ACC112 (cell line): Measurements from ENCODE around the gene MFRP.
A peak's percentile ranks its signal among the peaks of the same experiment; 100 is the strongest.

Experiments used
- H2AFZ ChIP-seq: fragments of 200-600 bp; sonication (generic); one replicate; pipeline ENCODE4 v1.6.0; 2017; ENCODE audit warnings: antibody characterized with exemption, low read length; ENCODE audit not compliant: unreplicated experiment
- H3K27ac ChIP-seq: fragments of 200-600 bp; sonication (generic); 2 replicates; pipeline ENCODE4 v1.5.1; 2014; ENCODE audit warnings: low read depth, mild to moderate bottlenecking, antibody characterized with exemption, low read length, moderate library complexity
- H3K27me3 ChIP-seq: fragments of 200-600 bp; sonication (generic); 2 replicates; pipeline ENCODE4 v1.6.1; 2014; ENCODE audit warnings: mild to moderate bottlenecking, antibody characterized with exemption, low read length, moderate library complexity, mixed read lengths; ENCODE audit not compliant: insufficient read depth
- H3K36me3 ChIP-seq: fragments of 200-600 bp; sonication (generic); 2 replicates; pipeline ENCODE4 v1.6.1; 2016; ENCODE audit warnings: mild to moderate bottlenecking, antibody characterized with exemption, low read length, moderate library complexity, mixed read lengths; ENCODE audit not compliant: insufficient read depth
- H3K4me1 ChIP-seq: fragments of 200-600 bp; sonication (generic); one replicate; pipeline ENCODE4 v1.6.1; 2016; ENCODE audit warnings: low read length, mixed read lengths; ENCODE audit not compliant: insufficient read depth, unreplicated experiment, control insufficient read depth
- H3K4me3 ChIP-seq: fragments of 200-600 bp; sonication (generic); 2 replicates; pipeline ENCODE4 v1.5.1; 2014; ENCODE audit warnings: mild to moderate bottlenecking, low read depth, low read length
- H3K79me2 ChIP-seq: fragments of 200-600 bp; sonication (generic); one replicate; pipeline ENCODE4 v1.6.0; 2016; ENCODE audit warnings: low read length; ENCODE audit not compliant: control insufficient read depth, unreplicated experiment, insufficient read depth

The MFRP gene

DNA sequence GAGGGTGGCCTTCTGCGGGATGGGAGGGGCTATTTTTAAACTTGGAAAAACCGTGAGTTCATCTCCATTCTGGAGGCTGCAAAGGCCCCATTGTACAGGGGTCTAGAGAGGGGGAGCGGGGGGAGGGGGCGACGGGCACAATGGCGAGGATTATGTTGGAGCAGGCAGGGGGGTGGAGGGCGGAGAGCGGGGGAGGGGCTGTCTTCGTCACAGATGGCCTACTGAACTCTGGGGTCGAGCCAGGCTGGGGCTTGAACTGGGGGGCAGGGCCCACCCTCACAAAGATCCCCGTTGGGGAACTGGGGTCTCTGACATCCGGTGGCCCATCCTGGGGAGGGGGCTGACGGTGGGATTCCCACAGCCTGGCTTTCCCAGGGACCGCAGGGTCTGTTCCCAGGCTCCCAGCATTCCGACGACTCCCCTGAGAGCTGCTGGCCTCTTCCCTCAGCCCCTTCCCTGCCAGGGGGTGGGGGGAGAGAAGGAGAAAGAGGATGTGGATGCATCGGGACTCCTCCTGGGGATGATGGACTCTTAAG, 26.2 kb downstream of the MFRP start:
- H3K36me3 ChIP-seq, result no peaks in the 10 kb centered on the region
- H3K79me2 ChIP-seq, result no peaks in the 10 kb centered on the region
- no peak overlapping the region for H3K27ac ChIP-seq
- H3K27me3 ChIP-seq, result peaks cover 7% of the 10 kb centered on the region; the same call in 1 of the 2 replicates
- peak overlapping the region; percentile 78 for H3K4me3 ChIP-seq
- H2AFZ ChIP-seq, result peak overlapping the region; percentile 95
- peaks cover 34% of the 10 kb centered on the region for H3K4me1 ChIP-seq

DNA sequence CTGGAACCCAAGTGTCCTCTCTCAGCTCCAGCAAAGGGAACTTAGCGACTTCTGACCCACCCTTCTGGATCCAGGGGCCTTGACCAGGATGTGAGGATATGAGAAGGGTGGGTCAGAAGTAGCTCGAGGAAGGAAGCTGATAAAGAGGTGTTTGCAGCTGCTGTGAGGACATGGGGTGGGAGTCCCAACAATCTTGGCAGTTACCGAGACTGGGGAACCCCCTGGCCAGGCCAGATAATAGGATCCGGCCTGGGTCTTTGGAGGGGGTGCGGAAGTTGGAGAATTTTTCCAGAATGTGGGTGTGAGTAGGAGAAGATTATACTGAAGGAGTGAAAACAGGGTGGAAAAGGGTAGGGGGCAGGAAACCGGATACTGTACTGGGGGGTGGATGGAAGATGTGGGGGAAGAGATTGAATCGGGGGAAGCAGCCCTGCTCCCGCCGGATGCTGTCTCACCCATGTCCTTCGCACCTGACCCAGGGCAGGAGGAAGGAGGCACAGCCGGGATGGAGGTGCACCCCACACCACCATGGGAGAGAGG, 26.7 kb downstream of the MFRP start:
- no peaks in the 10 kb centered on the region for H3K79me2 ChIP-seq
- H3K27ac ChIP-seq, result no peak overlapping the region
- no peak overlapping the region for H2AFZ ChIP-seq
- H3K4me3 ChIP-seq, result no peak overlapping the region
- peaks cover 36% of the 10 kb centered on the region for H3K4me1 ChIP-seq
- H3K36me3 ChIP-seq, result no peaks in the 10 kb centered on the region
- peaks cover 7% of the 10 kb centered on the region; the same call in 1 of the 2 replicates for H3K27me3 ChIP-seq

DNA sequence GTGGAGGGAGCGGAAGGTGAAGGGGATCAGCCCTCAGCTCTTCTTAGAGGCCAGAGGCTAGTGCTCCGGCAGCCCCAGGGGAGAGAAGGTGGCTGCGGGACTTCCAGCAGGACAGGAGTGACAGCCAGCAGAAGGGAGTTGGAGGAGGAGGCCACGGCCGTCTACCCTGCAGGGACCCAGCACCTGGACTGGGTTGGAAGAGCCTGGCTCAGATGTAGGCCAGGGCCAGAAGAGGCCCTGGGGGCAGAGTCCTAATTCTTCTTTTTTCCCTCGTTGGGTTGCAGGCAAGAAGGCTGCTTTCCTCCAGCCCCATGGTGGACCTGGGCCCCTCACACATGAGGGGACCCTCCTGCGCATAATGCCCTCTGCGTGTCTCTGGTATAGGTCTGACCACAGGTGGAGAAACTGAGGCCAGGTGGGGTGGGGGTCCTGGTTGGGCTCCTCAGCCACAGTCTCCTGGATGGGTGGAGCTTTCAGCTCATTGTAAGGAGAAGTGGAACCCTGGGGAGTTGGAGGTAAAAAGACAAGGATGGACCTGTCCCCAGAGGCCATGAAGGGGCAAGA, 27.3 kb downstream of the MFRP start:
- Histone ChIP-seq H3K27me3 (peaks cover 7% of the 10 kb centered on the region; the same call in 1 of the 2 replicates), H3K4me3 (no peak overlapping the region), H3K79me2 (no peaks in the 10 kb centered on the region), H2AFZ (no peak overlapping the region), H3K27ac (peak overlapping the region; percentile 10; the same call in 1 of the 2 replicates), H3K36me3 (no peaks in the 10 kb centered on the region), H3K4me1 (peaks cover 36% of the 10 kb centered on the region)

DNA sequence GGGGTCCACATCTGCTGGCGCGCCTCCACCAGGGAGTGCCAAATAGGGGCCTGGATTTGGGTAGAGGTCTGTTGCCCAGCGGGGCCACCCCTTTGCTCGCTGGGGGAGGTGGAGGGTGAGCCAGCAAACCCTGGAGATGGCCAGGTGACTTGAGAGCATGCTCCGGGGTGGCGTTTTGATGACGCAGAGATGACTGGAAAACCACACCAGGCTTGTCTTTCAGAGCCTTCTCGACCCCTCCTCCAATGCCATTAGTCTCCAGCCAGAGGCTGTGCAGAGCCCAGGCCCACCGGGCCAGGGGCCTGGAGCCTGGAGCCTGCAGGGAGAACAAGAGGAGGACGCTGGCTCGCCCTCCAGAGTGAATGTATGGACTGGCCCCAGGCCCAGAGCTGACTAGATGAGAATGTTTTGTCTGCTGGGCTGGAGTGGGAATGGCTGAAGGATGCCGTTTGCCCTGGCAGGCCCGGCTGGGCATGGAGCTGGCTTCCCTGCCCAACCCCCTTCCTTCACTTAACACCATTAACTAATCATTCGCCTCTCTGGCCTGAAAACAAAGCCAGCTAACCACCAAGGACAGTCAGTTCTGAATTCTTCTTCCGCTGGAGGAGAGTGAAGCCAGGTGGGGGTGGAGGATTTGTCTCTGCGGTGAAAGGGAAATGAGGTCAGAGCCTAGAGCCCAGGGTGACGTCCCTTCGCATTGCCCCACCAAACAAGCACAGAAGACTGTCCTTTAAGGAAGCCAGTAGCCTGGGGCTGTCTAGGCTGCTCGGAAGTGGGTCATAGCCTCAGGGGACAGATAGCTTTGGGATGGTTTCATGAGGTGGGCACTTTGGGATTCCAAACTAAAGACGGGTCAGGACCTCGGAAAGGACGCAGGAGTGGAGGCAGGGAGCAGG, 28.0 kb downstream of the MFRP start:
- no peak overlapping the region for H3K4me3 ChIP-seq
- H3K27ac ChIP-seq, result peak overlapping the region; percentile 21; the same call in 1 of the 2 replicates
- peaks cover 36% of the 10 kb centered on the region for H3K4me1 ChIP-seq
- peaks cover 7% of the 10 kb centered on the region; the same call in 1 of the 2 replicates for H3K27me3 ChIP-seq
- H3K36me3 ChIP-seq, result no peaks in the 10 kb centered on the region
- no peak overlapping the region for H2AFZ ChIP-seq
- no peaks in the 10 kb centered on the region for H3K79me2 ChIP-seq

DNA sequence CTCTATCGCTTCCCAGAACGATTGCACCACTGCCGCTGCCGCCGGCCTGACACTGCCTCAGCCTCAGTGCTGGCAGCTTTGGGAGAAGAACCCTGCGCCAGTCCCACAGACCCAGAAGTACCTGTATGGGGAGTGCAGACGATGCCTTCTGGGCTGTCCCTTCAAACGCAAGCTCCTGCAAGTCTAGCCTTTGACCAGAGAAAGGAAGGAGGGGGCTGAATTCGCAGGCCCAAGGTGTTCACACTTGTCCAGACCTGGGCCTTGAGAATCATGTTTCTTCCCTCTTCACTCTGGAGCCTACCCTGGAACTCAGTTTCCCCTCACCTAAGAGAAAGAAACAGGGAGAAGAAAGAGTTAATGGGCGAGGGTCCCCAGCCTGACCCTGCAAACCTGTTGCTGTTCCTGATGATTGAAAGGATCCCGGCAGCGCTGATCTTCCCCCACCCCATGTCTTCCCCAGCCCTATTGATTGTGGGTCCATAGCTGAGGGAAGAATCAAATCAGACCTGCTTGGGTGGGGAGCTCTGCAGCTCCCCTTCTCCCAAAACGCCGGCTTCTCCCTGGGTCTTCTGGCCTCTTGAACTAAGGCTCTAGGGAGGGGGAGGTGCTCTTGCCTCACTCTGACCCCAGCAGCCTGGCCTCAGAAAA, 28.8 kb downstream of the MFRP start:
- Histone ChIP-seq H3K4me1 (peaks cover 36% of the 10 kb centered on the region), H3K79me2 (no peaks in the 10 kb centered on the region), H3K36me3 (no peaks in the 10 kb centered on the region), H3K27me3 (peaks cover 7% of the 10 kb centered on the region; the same call in 1 of the 2 replicates), H3K4me3 (peak overlapping the region; percentile 36; the same call in 1 of the 2 replicates), H3K27ac (no peak overlapping the region), H2AFZ (no peak overlapping the region)

DNA sequence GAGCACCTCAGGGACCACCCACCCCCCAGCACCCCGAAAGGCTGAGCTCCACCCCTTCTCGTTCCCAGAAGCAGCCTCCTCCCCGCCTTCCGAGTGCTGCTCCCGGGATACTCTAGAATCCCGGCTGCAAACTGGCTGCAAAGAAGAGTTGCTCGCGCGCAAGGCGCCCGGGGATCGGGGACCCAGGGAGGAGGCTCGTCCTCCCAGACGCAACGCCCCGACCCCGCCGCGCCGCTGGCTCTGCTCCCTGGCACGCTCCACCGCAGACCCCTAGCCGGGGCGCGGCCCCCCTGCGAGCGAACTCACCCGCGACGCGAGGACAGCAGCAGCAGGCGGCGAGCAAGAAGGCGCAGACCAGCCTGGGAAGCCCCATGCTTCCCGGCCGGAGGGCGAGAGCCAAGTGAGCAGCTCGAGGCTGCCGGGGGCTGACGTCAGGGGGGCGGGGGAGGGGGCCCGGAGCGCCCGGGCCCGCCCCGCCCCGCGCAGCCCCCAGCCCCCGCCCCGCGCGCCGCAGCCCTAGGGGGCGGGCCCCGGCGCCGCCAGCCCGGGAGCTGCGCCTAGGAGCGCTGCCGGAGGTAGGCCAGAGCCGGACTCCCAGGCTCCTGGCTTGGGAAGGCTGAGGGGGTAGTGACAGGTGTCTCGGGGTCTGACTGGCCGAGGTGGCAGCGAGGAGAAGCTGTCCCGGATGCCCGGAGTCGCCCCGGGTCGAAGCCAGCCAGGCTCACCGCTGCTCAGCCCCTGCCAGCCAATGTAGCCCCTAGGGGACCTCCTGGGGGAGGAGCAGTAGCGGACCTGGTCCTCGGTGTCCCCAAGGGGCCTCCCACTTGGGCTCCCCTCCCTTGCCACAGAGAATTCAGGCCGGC, 29.5 kb downstream of the MFRP start, which contains the start of gene MCAM:
Gene MCAM, minus strand, starts transcription at position 402 of the 863 bp plus-strand sequence. Its CDS starts 29 bp downstream, at position 373.
- Histone ChIP-seq H3K4me3 (peak within 1 kb of the TSS; percentile 77), H3K79me2 (no peaks in the 10 kb centered on the region), H3K4me1 (peaks cover 36% of the 10 kb centered on the region), H2AFZ (peak within 1 kb of the TSS; percentile 18), H3K27me3 (peaks cover 7% of the 10 kb centered on the region; the same call in 1 of the 2 replicates), H3K27ac (no peak within 1 kb of the TSS), H3K36me3 (no peaks in the 10 kb centered on the region)

DNA sequence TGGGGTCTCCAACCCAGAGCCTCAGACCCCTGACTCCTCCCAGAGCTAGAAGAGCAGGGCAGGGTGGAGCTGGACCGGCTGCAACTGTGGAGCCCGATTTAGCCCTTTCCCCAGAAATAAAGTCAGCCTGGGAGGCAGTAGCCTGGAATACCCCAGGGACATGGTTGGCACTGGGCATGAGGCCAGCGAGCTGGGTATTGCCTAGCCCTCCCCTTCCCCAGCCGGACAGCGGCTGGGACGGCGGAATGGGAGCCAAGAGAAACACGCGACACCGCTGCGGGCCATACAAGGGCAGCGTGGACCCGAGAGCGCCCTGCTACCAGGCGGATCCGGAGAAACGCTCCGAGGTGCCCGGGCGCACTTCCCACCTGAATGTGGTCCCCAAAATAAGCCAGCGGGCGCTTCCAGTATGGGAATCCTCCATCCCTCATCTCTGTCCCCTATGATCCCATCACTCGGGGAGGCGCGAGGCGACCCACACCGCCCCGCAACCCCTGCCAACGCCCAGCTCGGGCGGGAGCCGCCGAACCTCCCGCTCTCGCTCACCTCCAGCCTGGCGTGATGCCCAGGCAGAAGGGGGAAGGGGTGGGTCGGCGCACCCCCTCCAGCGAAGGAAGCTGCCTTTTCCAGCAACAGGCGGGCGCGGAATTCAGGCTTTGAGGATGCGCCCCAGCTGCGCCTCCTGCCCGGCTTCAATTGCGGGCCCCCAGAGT, 30.3 kb downstream of the MFRP start:
- peaks cover 7% of the 10 kb centered on the region; the same call in 1 of the 2 replicates for H3K27me3 ChIP-seq
- H3K36me3 ChIP-seq, result no peaks in the 10 kb centered on the region
- peak overlapping the region; percentile 77 for H3K4me3 ChIP-seq
- H3K4me1 ChIP-seq, result peaks cover 32% of the 10 kb centered on the region
- no peak overlapping the region for H3K27ac ChIP-seq
- H2AFZ ChIP-seq, result peak overlapping the region; percentile 18
- no peaks in the 10 kb centered on the region for H3K79me2 ChIP-seq

DNA sequence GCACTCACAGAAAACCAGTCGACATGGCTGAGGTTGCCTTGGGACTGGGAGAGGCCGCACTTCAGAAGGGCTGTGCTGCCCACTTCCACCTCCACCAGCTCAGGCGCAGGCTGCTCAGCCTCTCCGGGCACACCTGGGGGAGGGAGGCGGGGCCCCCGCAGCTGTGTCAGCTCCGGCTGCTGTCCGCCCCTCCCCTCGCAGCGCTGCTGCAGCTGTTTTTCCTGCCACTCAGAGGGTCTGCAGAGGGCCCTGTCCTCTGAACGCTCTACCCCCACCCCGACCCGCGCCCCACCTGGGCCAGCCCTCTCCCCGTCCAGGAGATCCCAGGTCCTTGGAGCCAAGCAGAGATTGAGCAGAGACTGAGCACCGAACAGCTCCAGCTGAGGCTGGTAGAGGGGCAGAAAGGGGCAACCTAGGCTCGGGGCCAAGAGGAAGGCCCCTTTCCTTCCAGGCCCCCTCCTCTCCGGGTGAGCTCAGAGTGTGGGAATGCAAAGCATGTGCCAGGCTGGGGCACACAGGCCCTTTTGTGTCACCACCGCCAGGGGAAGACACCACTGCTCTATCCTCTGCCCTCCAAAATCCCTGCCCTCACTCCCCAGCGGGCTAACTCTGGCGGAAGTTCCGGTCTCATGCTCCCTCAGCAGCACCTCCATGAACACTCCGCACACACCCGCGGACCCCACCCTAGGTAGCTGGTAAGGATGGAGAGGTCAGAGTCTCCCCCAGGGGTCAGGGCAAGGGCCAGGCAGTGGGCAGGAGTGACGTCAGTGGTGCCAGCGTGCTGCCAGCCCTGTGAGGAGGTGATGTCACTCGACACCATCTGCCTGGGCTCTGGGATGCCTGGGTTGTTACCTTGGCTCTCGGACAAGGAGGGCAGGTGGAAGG, 31.1 kb downstream of the MFRP start:
- Histone ChIP-seq H2AFZ (no peak overlapping the region), H3K79me2 (no peaks in the 10 kb centered on the region), H3K27ac (no peak overlapping the region), H3K36me3 (no peaks in the 10 kb centered on the region), H3K27me3 (peaks cover 7% of the 10 kb centered on the region; the same call in 1 of the 2 replicates), H3K4me3 (peak overlapping the region; percentile 77), H3K4me1 (peaks cover 28% of the 10 kb centered on the region)
